HepG2 (cell line): ENCODE data around the gene COQ10B. TPM values are rescaled to one million over a fixed set of nuclear protein-coding genes. Genes with fewer than 3 reads are reported as not detected.

Experiments used
- ATAC-seq: fragments of 200-7000 bp; cut with Tn5 transposase; 3 replicates; pipeline ENCODE4 v1.9.1; 2020; ENCODE audit warnings: mild to moderate bottlenecking, moderate library complexity
- BruUV-seq: library from RNA; stranded (reverse); fragments of 400-500 nt; replicated peaks from 2 replicates; lab custom pipeline; 2021; lab: Mats Ljungman, UMichigan
- CTCF ChIA-PET: fragments of 300-600 bp; formaldehyde crosslinking; extraction: SDS; loops from one replicate; lab custom pipeline; 2021; ENCODE audit warnings: low total read pairs, inconsistent platforms, low intra/inter-chr PET ratio; lab: Yijun Ruan, JAX
- POLR2A ChIA-PET: fragments of 350-600 bp; sonication (Branson Sonifier 250); formaldehyde crosslinking; loops from one replicate; lab custom pipeline; 2020; ENCODE audit warnings: antibody characterized with exemption, inconsistent platforms; lab: Yijun Ruan, JAX
- DNase-seq: peaks from one replicate; pipeline ENCODE4 v3.0.0-alpha.2; 2015; ENCODE audit warnings: low spot score
- FAIRE-seq: peaks from 3 replicates; lab custom pipeline; 2011; peaks lifted over from hg19 to GRCh38; lab: Jason Lieb, UNC
- H2AFZ ChIP-seq: one replicate; pipeline ENCODE4 v1.6.1; 2011; ENCODE audit warnings: low read length, inconsistent platforms
- H3K27ac ChIP-seq: fragments of 300-600 bp; 3 replicates; pipeline ENCODE4 v1.8.0; 2011; ENCODE audit warnings: mixed run types, mild to moderate bottlenecking, mixed read lengths, low read length, inconsistent platforms; ENCODE audit not compliant: insufficient read depth; ENCODE audit errors: extremely low read length
- H3K27me3 ChIP-seq, 2 experiments: fragments of 200-600 bp in 1 of 2; 2 replicates in 1 of 2; 3 replicates in 1 of 2; pipeline versions ENCODE4 v1.6.0 to v1.8.0; 2011; ENCODE audit warnings: low read length in 2 of 2, mild to moderate bottlenecking in 2 of 2, moderate library complexity in 2 of 2, inconsistent platforms in 1 of 2; ENCODE audit not compliant: insufficient read depth in 2 of 2, control insufficient read depth in 1 of 2
- H3K36me3 ChIP-seq, 2 experiments: fragments of 200-600 bp in 1 of 2; replicated peaks in 1 of 2; 2 replicates in 1 of 2; 3 replicates in 1 of 2; pipeline versions ENCODE4 v1.5.1 to v1.8.0; 2011; ENCODE audit warnings: low read length in 2 of 2, inconsistent platforms in 1 of 2; ENCODE audit not compliant: insufficient read depth in 2 of 2, control insufficient read depth in 1 of 2
- H3K4me1 ChIP-seq: 2 replicates; pipeline ENCODE4 v1.5.1; 2012; ENCODE audit warnings: low read length, inconsistent platforms; ENCODE audit not compliant: insufficient read depth
- H3K4me2 ChIP-seq: 2 replicates; pipeline ENCODE4 v1.6.0; 2011; ENCODE audit warnings: low read depth, low read length, inconsistent platforms
- H3K4me3 ChIP-seq, 3 experiments: fragments of 200-600 bp in 1 of 3; sonication (generic), shearing (Covaris generic) in 1 of 3; replicated peaks in 1 of 3; 2 replicates each; pipeline ENCODE4 v1.5.1; 2011 to 2016; ENCODE audit warnings: low read length in 3 of 3, inconsistent platforms in 2 of 3, low read depth in 2 of 3, mild to moderate bottlenecking in 2 of 3, control low read depth in 1 of 3, mixed read lengths in 1 of 3; ENCODE audit not compliant: insufficient read depth in 1 of 3
- H3K79me2 ChIP-seq: one replicate; pipeline ENCODE4 v1.6.1; 2011; ENCODE audit warnings: low read length, inconsistent platforms; ENCODE audit not compliant: insufficient read depth
- H3K9ac ChIP-seq: 2 replicates; pipeline ENCODE4 v1.6.0; 2011; ENCODE audit warnings: mild to moderate bottlenecking, low read depth, low read length, inconsistent platforms; ENCODE audit not compliant: insufficient read depth
- H3K9me3 ChIP-seq: 2 replicates; pipeline ENCODE4 v1.5.1; 2012; ENCODE audit warnings: mild to moderate bottlenecking, low read length
- H4K20me1 ChIP-seq: 2 replicates; pipeline ENCODE4 v1.6.0; 2011; ENCODE audit warnings: inconsistent platforms, mild to moderate bottlenecking, low read length, moderate library complexity; ENCODE audit not compliant: insufficient read depth
- BRD4 ChIP-seq: sonication (generic); formaldehyde crosslinking; IDR thresholded peaks from 2 replicates; pipeline ENCODE4 v1.4.0; 2020; ENCODE audit warnings: missing genetic modification reagents
- DMAP1 ChIP-seq: IDR thresholded peaks from 2 replicates; pipeline ENCODE4 v1.6.1; 2016
- FOSL2 ChIP-seq: sonication (generic); formaldehyde crosslinking; IDR thresholded peaks from 2 replicates; pipeline ENCODE4 v1.4.0; 2020; ENCODE audit warnings: missing genetic modification reagents
- FOXJ3 ChIP-seq: sonication (generic); formaldehyde crosslinking; IDR thresholded peaks from 2 replicates; pipeline ENCODE4 v1.4.0; 2020; ENCODE audit warnings: missing genetic modification reagents, mild to moderate bottlenecking, borderline replicate concordance
- GTF3A ChIP-seq: sonication (generic); formaldehyde crosslinking; conservative IDR thresholded peaks from 2 replicates; pipeline ENCODE4 v1.4.0; 2020; ENCODE audit warnings: mild to moderate bottlenecking, missing genetic modification reagents
- HMGA1 ChIP-seq: sonication (generic); formaldehyde crosslinking; conservative IDR thresholded peaks from 2 replicates; pipeline ENCODE4 v1.4.0; 2020; ENCODE audit warnings: missing genetic modification reagents
- POLR2A ChIP-seq, 2 experiments: IDR thresholded peaks; 2 replicates each; pipeline ENCODE4 v1.6.1; 2011; ENCODE audit warnings: low read depth in 2 of 2, low read length in 2 of 2, mild to moderate bottlenecking in 1 of 2, moderate library complexity in 1 of 2; ENCODE audit not compliant: insufficient read depth in 1 of 2
- POLR2G ChIP-seq: fragments of 200-400 bp; formaldehyde crosslinking; IDR thresholded peaks from 2 replicates; pipeline ENCODE4 v1.6.1; 2018; ENCODE audit warnings: mild to moderate bottlenecking, low read depth, low read length, moderate library complexity
- RBM22 ChIP-seq: fragments of 200-400 bp; formaldehyde crosslinking; optimal IDR thresholded peaks from 2 replicates; pipeline ENCODE3; 2017; ENCODE audit warnings: mild to moderate bottlenecking, low read length, moderate library complexity
- ZFP36L1 ChIP-seq: sonication (generic); formaldehyde crosslinking; IDR thresholded peaks from 2 replicates; pipeline ENCODE4 v1.8.0; 2022; ENCODE audit warnings: mild to moderate bottlenecking, missing genetic modification reagents, moderate library complexity
- ZFP37 ChIP-seq: sonication (generic); formaldehyde crosslinking; IDR thresholded peaks from 2 replicates; pipeline ENCODE4 v1.4.0; 2020; ENCODE audit warnings: missing genetic modification reagents, borderline replicate concordance
- WGBS: methylation state at CpG from one replicate; pipeline ENCODE4 v1.1.6; 2017; ENCODE audit warnings: low lambda C conversion rate; 5-methylcytosine and 5-hydroxymethylcytosine counted together
- in situ Hi-C: cut with HindIII; loops from 2 replicates; pipeline ENCODE4 v1.10.0; 2017; ENCODE audit warnings: low pct_unique_long_range_greater_than_20kb; ENCODE audit not compliant: extremely low pct_ligation_motif_present
- intact Hi-C: fragments of 100-400 bp; cut with micrococcal nuclease; formaldehyde crosslinking; loops from one replicate; pipeline ENCODE4 v1.10.0; 2022; ENCODE audit not compliant: unreplicated experiment
- polyA plus RNA-seq, 8 experiments: library from polyadenylated mRNA; depleted of rRNA in 3 of 8; stranded (reverse) in 7 of 8; unstranded in 1 of 8; fragments of >200 nt; fragmentation: Illumina TruSeq in 4 of 8; extraction: Trizol in 4 of 8; gene quantifications; 2 replicates each; pipeline versions ENCODE4 v1.2.1 to v1.2.3, GENCODE V29; 2011 to 2016; ENCODE audit warnings: low read depth in 4 of 8, missing spikeins in 1 of 8, mixed read lengths in 1 of 8; ENCODE audit not compliant: insufficient read depth in 1 of 8
- total RNA-seq, 5 experiments: library from RNA; depleted of rRNA; stranded (reverse); fragments of >200 nt; fragmentation: Illumina TruSeq; extraction: Trizol; gene quantifications; 2 replicates each; pipeline ENCODE4 v1.2.3, GENCODE V29; 2016; ENCODE audit warnings: low read depth in 1 of 5
- TF ChIP-seq, protein P1 (sequence below): sonication (generic); formaldehyde crosslinking; conservative IDR thresholded peaks from 2 replicates; pipeline ENCODE4 v1.4.0; 2020; ENCODE audit warnings: mild to moderate bottlenecking, missing genetic modification reagents, moderate library complexity
- TF ChIP-seq, protein P2 (sequence below): sonication (generic); formaldehyde crosslinking; IDR thresholded peaks from 2 replicates; pipeline ENCODE4 v1.5.0; 2020; ENCODE audit warnings: missing genetic modification reagents
- TF ChIP-seq, protein P3 (sequence below): sonication (generic); formaldehyde crosslinking; IDR thresholded peaks from 2 replicates; pipeline ENCODE4 v1.4.0; 2020; ENCODE audit warnings: mild to moderate bottlenecking, missing genetic modification reagents

Gene COQ10B
- total and polyA plus RNA-seq, 2 of the 13 experiments (the other 11 are each of a cell fraction or from before 2014, with no cell fraction given), result 4.6 to 34.9 TPM

DNA sequence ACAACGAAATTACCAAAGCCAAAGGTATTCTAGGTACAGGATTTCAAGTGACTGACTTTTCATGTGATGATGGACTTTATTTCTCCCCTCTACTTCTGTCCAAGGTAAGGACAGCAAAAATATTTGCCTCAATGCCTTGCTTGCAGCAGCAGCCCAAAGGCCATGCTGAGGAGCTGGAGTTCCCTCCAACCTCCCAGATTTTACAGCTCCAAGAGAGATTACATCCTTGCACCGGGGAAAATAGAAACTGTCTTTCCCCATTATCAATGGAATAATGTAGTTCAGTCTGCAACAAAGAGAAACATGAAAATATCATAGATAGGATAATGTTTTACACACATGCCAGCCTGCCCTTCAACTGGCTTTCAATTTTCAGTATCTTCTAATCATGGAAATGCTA, 32.8 kb downstream of the COQ10B start (continued):
- TF ChIP-seq, protein P1, sequence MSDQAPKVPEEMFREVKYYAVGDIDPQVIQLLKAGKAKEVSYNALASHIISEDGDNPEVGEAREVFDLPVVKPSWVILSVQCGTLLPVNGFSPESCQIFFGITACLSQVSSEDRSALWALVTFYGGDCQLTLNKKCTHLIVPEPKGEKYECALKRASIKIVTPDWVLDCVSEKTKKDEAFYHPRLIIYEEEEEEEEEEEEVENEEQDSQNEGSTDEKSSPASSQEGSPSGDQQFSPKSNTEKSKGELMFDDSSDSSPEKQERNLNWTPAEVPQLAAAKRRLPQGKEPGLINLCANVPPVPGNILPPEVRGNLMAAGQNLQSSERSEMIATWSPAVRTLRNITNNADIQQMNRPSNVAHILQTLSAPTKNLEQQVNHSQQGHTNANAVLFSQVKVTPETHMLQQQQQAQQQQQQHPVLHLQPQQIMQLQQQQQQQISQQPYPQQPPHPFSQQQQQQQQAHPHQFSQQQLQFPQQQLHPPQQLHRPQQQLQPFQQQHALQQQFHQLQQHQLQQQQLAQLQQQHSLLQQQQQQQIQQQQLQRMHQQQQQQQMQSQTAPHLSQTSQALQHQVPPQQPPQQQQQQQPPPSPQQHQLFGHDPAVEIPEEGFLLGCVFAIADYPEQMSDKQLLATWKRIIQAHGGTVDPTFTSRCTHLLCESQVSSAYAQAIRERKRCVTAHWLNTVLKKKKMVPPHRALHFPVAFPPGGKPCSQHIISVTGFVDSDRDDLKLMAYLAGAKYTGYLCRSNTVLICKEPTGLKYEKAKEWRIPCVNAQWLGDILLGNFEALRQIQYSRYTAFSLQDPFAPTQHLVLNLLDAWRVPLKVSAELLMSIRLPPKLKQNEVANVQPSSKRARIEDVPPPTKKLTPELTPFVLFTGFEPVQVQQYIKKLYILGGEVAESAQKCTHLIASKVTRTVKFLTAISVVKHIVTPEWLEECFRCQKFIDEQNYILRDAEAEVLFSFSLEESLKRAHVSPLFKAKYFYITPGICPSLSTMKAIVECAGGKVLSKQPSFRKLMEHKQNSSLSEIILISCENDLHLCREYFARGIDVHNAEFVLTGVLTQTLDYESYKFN (CRISPR knock-in tag), result no peak
- TF ChIP-seq ZFP36L1 (CRISPR knock-in tag), result no peak
- TF ChIP-seq RBM22, result peak; percentile 93
- TF ChIP-seq BRD4, result no peak
- TF ChIP-seq, protein P2, sequence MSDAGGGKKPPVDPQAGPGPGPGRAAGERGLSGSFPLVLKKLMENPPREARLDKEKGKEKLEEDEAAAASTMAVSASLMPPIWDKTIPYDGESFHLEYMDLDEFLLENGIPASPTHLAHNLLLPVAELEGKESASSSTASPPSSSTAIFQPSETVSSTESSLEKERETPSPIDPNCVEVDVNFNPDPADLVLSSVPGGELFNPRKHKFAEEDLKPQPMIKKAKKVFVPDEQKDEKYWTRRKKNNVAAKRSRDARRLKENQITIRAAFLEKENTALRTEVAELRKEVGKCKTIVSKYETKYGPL (CRISPR knock-in tag), result peak; percentile 29; the same call in 1 of the 2 replicates
- no peak for TF ChIP-seq DMAP1 (CRISPR knock-in tag)
- TF ChIP-seq GTF3A (CRISPR knock-in tag), result no peak
- TF ChIP-seq FOXJ3 (CRISPR knock-in tag), result 0 out of 2 replicates have a peak, but pooled peaks have one; percentile 15
- TF ChIP-seq HMGA1, result no peak

DNA sequence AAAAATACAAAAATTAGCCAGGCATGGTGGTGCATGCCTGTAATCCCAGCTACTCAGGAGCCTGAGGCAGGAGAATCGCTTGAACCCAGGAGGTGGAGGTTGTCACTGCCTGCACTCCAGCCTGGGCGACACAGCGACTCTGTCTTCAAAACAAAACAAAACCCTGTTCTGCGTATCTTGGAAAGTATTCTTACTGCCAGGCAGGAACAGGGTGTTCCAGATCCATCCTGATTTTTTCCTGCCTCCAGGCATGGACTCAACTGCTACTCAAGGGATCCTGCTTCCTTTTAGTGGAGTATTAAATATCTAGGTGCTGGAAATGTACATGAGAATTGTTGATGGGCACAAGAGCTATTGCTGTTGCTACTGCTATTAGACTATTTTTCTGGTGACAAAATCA, 34.0 kb downstream of the COQ10B start:
- in situ Hi-C loops (loop anchor here (5.0 kb wide), 1 partner anchor 85 kb away; no protein-coding TSS in a partner anchor), intact Hi-C loops (no loop called here)
- no peak for FAIRE-seq
- BruUV-seq, result no TSS peak
- H3K36me3 ChIP-seq, result peaks cover 20 to 55% of the 10 kb centered on the region in 2 experiments
- no peak for DNase-seq
- peaks cover 13% of the 10 kb centered on the region for H3K9me3 ChIP-seq
- WGBS, result 100% methylated on average over 4 of the region's 4 CpGs
- H3K4me3 ChIP-seq, result no peak overlapping the region
- H3K4me1 ChIP-seq, result peaks cover 37% of the 10 kb centered on the region
- ChIA-PET POLR2A (interaction anchor here (1.4 to 5.3 kb wide), 2 partner anchors 12 to 36 kb away, joined by 6 to 62 read pairs; partner anchors contain the start of genes HSPD1 and HSPE1), CTCF (no interaction called here)
- ATAC-seq, result no peak
- peaks cover 13% of the 10 kb centered on the region for H4K20me1 ChIP-seq
- no peak overlapping the region for H3K27ac ChIP-seq
- no peak overlapping the region for H3K9ac ChIP-seq
- H3K4me2 ChIP-seq, result no peak overlapping the region
- H2AFZ ChIP-seq, result no peak overlapping the region
- no peaks in the 10 kb centered on the region for H3K27me3 ChIP-seq
- H3K79me2 ChIP-seq, result peaks cover 21% of the 10 kb centered on the region
- TF ChIP-seq, protein P3, sequence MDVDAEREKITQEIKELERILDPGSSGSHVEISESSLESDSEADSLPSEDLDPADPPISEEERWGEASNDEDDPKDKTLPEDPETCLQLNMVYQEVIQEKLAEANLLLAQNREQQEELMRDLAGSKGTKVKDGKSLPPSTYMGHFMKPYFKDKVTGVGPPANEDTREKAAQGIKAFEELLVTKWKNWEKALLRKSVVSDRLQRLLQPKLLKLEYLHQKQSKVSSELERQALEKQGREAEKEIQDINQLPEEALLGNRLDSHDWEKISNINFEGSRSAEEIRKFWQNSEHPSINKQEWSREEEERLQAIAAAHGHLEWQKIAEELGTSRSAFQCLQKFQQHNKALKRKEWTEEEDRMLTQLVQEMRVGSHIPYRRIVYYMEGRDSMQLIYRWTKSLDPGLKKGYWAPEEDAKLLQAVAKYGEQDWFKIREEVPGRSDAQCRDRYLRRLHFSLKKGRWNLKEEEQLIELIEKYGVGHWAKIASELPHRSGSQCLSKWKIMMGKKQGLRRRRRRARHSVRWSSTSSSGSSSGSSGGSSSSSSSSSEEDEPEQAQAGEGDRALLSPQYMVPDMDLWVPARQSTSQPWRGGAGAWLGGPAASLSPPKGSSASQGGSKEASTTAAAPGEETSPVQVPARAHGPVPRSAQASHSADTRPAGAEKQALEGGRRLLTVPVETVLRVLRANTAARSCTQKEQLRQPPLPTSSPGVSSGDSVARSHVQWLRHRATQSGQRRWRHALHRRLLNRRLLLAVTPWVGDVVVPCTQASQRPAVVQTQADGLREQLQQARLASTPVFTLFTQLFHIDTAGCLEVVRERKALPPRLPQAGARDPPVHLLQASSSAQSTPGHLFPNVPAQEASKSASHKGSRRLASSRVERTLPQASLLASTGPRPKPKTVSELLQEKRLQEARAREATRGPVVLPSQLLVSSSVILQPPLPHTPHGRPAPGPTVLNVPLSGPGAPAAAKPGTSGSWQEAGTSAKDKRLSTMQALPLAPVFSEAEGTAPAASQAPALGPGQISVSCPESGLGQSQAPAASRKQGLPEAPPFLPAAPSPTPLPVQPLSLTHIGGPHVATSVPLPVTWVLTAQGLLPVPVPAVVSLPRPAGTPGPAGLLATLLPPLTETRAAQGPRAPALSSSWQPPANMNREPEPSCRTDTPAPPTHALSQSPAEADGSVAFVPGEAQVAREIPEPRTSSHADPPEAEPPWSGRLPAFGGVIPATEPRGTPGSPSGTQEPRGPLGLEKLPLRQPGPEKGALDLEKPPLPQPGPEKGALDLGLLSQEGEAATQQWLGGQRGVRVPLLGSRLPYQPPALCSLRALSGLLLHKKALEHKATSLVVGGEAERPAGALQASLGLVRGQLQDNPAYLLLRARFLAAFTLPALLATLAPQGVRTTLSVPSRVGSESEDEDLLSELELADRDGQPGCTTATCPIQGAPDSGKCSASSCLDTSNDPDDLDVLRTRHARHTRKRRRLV, result no peak
- TF ChIP-seq POLR2A (IDR thresholded peaks at IDR 0.05; ENCODE audit: insufficient read depth in 1 of 2, low read depth in 2 of 2, low read length in 2 of 2) (0 out of 4 replicates have a peak, but pooled peaks of 1 of the 2 experiments have one; percentile 22), POLR2G (0 out of 2 replicates have a peak, but pooled peaks have one; percentile 38), ZFP37 (CRISPR knock-in tag) (no peak), FOSL2 (no peak), RBM22 (peak; percentile 53)
